Caco-2 (cell line): ENCODE results near the gene RWDD3. TPM values are rescaled to one million over a fixed set of nuclear protein-coding genes. Genes with fewer than 3 reads are reported as not detected.
A peak's percentile ranks its signal among the peaks of the same experiment; 100 is the strongest.

Source experiments
- BruUV-seq: library from RNA; stranded (reverse); fragments of 400-500 nt; replicated peaks from 2 replicates; lab custom pipeline; 2021; lab: Mats Ljungman, UMichigan
- CTCF ChIA-PET: fragments of 300-600 bp; sonication (Branson Sonifier 250); formaldehyde crosslinking; loops from one replicate; lab custom pipeline; 2022; ENCODE audit warnings: antibody characterized with exemption; lab: Charles Lee
- POLR2A ChIA-PET: fragments of 300-600 bp; sonication (Branson Sonifier 250); formaldehyde crosslinking; loops from one replicate; lab custom pipeline; 2022; ENCODE audit warnings: antibody characterized with exemption; lab: Charles Lee
- DNase-seq, 2 experiments: peaks; one replicate each; pipeline versions ENCODE4 v3.0.0 to v3.0.0-alpha.2; 2020 to 2022
- H3K27me3 ChIP-seq: replicated peaks from 2 replicates; pipeline ENCODE4 v1.6.0; 2011; ENCODE audit warnings: low read length; ENCODE audit not compliant: control insufficient read depth, insufficient read depth
- H3K36me3 ChIP-seq: 2 replicates; pipeline ENCODE4 v1.5.1; 2011; ENCODE audit warnings: low read length; ENCODE audit not compliant: control insufficient read depth, insufficient read depth
- H3K4me1 ChIP-seq: fragments of 250-450 bp; sonication (Bioruptor Pico); 2 replicates; pipeline ENCODE4 v1.5.1; 2020; ENCODE audit warnings: mild to moderate bottlenecking
- H3K4me3 ChIP-seq: 2 replicates; pipeline ENCODE4 v1.5.1; 2011; ENCODE audit warnings: low read depth, mild to moderate bottlenecking, control low read depth, low read length
- H3K9me3 ChIP-seq: fragments of 250-450 bp; sonication (Bioruptor Pico); 2 replicates; pipeline ENCODE4 v1.5.1; 2020; ENCODE audit warnings: mild to moderate bottlenecking, moderate library complexity
- H3K27ac Mint-ChIP-seq: one replicate; pipeline ENCODE4 v1.8.0; 2022; ENCODE audit warnings: mixed read lengths; ENCODE audit not compliant: unreplicated experiment
- H3K27me3 Mint-ChIP-seq: one replicate; pipeline ENCODE4 v1.8.0; 2022; ENCODE audit warnings: mixed read lengths; ENCODE audit not compliant: insufficient read depth, unreplicated experiment
- H3K36me3 Mint-ChIP-seq: one replicate; pipeline ENCODE4 v1.8.0; 2022; ENCODE audit warnings: mild to moderate bottlenecking, mixed read lengths; ENCODE audit not compliant: insufficient read depth, unreplicated experiment
- H3K4me1 Mint-ChIP-seq: one replicate; pipeline ENCODE4 v1.8.0; 2022; ENCODE audit warnings: low read depth, mixed read lengths; ENCODE audit not compliant: unreplicated experiment
- H3K4me3 Mint-ChIP-seq: one replicate; pipeline ENCODE4 v1.8.0; 2022; ENCODE audit warnings: mild to moderate bottlenecking, moderate library complexity, mixed read lengths; ENCODE audit not compliant: unreplicated experiment
- H3K9me3 Mint-ChIP-seq: one replicate; pipeline ENCODE4 v1.8.0; 2022; ENCODE audit warnings: mixed read lengths; ENCODE audit not compliant: unreplicated experiment
- intact Hi-C: fragments of 100-400 bp; cut with micrococcal nuclease; formaldehyde crosslinking; loops from one replicate; pipeline ENCODE4 v1.10.0; 2022; ENCODE audit not compliant: unreplicated experiment
- total RNA-seq: library from RNA; stranded (reverse); gene quantifications from 2 replicates; pipeline ENCODE4 v1.2.3, GENCODE V29; 2022
- TF ChIP-seq, protein P1 (sequence below), 2 experiments: fragments of 200-600 bp in 1 of 2; IDR thresholded peaks; 1 replicate in 1 of 2; 2 replicates in 1 of 2; pipeline versions ENCODE4 v1.5.1 to v1.8.0; 2011 to 2022; ENCODE audit warnings: antibody characterized with exemption in 1 of 2, control low read depth in 1 of 2, inconsistent platforms in 1 of 2, low read depth in 1 of 2, low read length in 1 of 2, mild to moderate bottlenecking in 1 of 2, moderate library complexity in 1 of 2; ENCODE audit not compliant: insufficient read depth in 1 of 2, severe bottlenecking in 1 of 2, unreplicated experiment in 1 of 2

The RWDD3 gene
- total RNA-seq, 1 experiment from 2014 or later = 13.3 TPM

DNA sequence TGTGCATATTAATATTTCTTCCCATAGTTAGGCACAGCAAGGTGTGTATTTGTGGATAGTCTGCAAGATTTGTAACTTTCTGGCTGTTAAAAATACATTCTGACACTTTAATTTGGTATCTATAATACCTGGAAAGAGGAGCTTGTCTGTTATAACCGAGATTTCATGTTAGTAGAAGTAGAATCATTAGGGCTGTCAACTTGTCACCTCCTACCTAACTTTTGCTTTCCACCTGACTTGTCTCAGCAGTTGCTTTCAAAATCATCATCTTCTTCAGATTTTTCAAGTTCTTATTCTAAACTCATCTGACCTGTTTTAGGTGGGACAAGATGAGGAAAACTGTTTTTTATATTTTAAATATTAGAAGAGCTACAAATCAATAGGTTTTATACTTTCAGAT is 11.0 kb downstream of the RWDD3 start:
- Histone ChIP-seq H3K4me3 (no peak overlapping the region), H3K36me3 (no peaks in the 10 kb centered on the region), H3K27me3 (no peaks in the 10 kb centered on the region), H3K9me3 (no peaks in the 10 kb centered on the region), H3K4me1 (no peaks in the 10 kb centered on the region)
- Mint-ChIP-seq H3K4me3 (no peak overlapping the region), H3K27ac (no peak overlapping the region), H3K9me3 (peaks cover 13% of the 10 kb centered on the region), H3K27me3 (no peaks in the 10 kb centered on the region), H3K4me1 (no peaks in the 10 kb centered on the region), H3K36me3 (peaks cover 43% of the 10 kb centered on the region)
- POLR2A ChIA-PET = no interaction called here
- CTCF ChIA-PET = no interaction called here
- no peak for DNase-seq
- intact Hi-C loops = no loop called here
- no TSS peak for BruUV-seq
- TF ChIP-seq, protein P1, sequence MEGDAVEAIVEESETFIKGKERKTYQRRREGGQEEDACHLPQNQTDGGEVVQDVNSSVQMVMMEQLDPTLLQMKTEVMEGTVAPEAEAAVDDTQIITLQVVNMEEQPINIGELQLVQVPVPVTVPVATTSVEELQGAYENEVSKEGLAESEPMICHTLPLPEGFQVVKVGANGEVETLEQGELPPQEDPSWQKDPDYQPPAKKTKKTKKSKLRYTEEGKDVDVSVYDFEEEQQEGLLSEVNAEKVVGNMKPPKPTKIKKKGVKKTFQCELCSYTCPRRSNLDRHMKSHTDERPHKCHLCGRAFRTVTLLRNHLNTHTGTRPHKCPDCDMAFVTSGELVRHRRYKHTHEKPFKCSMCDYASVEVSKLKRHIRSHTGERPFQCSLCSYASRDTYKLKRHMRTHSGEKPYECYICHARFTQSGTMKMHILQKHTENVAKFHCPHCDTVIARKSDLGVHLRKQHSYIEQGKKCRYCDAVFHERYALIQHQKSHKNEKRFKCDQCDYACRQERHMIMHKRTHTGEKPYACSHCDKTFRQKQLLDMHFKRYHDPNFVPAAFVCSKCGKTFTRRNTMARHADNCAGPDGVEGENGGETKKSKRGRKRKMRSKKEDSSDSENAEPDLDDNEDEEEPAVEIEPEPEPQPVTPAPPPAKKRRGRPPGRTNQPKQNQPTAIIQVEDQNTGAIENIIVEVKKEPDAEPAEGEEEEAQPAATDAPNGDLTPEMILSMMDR (IDR thresholded peaks at IDR 0.05; ENCODE audit: insufficient read depth in 1 of 2, low read depth in 1 of 2, low read length in 1 of 2, severe bottlenecking in 1 of 2, unreplicated experiment in 1 of 2) = no peak

DNA sequence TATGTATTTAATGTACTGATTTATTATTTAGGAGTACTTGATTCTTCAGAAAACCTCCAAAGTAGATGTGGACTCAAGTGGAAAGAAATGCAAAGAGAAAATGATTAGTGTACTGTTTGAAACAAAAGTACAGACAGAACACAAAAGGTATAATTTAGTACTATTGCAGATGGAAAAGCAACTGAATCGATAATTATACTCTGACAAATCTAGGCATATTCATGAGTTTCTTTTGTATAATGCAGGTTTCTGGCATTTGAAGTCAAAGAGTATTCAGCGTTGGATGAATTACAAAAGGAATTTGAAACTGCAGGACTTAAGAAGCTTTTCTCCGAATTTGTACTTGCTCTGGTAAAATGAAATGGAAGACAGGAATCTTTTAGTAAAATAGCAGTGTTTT is 12.5 kb downstream of the RWDD3 start:
- no peak for DNase-seq
- POLR2A ChIA-PET = no interaction called here
- CTCF ChIA-PET = no interaction called here
- intact Hi-C loops = no loop called here
- Histone ChIP-seq H3K9me3 (no peaks in the 10 kb centered on the region), H3K27me3 (no peaks in the 10 kb centered on the region), H3K4me3 (no peak overlapping the region), H3K36me3 (no peaks in the 10 kb centered on the region), H3K4me1 (no peaks in the 10 kb centered on the region)
- TF ChIP-seq, protein P1 (IDR thresholded peaks at IDR 0.05; ENCODE audit: insufficient read depth in 1 of 2, low read depth in 1 of 2, low read length in 1 of 2, severe bottlenecking in 1 of 2, unreplicated experiment in 1 of 2) = no peak
- BruUV-seq = TSS peak; percentile 18
- Mint-ChIP-seq H3K27me3 (no peaks in the 10 kb centered on the region), H3K4me1 (no peaks in the 10 kb centered on the region), H3K9me3 (no peaks in the 10 kb centered on the region), H3K36me3 (peaks cover 29% of the 10 kb centered on the region), H3K4me3 (no peak overlapping the region), H3K27ac (no peak overlapping the region)

DNA sequence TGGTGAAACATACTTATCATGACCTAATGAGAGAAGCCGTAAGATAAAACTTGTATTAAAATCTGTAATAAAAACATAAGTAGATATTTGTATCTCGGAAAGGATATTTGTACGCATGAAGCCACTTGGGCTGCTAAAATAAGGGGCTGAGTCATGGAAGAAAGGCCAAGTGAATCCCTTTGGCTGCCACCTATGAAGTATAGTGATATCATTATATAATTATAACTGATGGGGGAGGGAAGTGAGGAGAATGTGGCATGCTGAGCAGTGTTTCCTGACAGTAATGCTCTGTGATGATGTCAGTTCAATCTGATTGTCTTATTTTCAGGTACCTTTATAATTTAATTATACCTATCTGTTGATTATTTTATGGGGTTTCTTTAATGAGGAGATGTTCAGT is 13.6 kb downstream of the RWDD3 start:
- no peaks in the 10 kb centered on the region for H3K36me3 ChIP-seq
- Mint-ChIP-seq H3K9me3 (no peaks in the 10 kb centered on the region), H3K27me3 (no peaks in the 10 kb centered on the region), H3K36me3 (peaks cover 18% of the 10 kb centered on the region), H3K4me1 (no peaks in the 10 kb centered on the region), H3K4me3 (no peak overlapping the region), H3K27ac (no peak overlapping the region)
- intact Hi-C loops = no loop called here
- no TSS peak for BruUV-seq
- no peak for DNase-seq
- no peaks in the 10 kb centered on the region for H3K27me3 ChIP-seq
- H3K4me1 ChIP-seq = no peaks in the 10 kb centered on the region
- TF ChIP-seq, protein P1 (IDR thresholded peaks at IDR 0.05; ENCODE audit: insufficient read depth in 1 of 2, low read depth in 1 of 2, low read length in 1 of 2, severe bottlenecking in 1 of 2, unreplicated experiment in 1 of 2) = no peak
- no peak overlapping the region for H3K4me3 ChIP-seq
- H3K9me3 ChIP-seq = no peaks in the 10 kb centered on the region
- CTCF ChIA-PET = no interaction called here
- POLR2A ChIA-PET = no interaction called here
